ENCODE measurements around the gene HTRA1.

DNA sequence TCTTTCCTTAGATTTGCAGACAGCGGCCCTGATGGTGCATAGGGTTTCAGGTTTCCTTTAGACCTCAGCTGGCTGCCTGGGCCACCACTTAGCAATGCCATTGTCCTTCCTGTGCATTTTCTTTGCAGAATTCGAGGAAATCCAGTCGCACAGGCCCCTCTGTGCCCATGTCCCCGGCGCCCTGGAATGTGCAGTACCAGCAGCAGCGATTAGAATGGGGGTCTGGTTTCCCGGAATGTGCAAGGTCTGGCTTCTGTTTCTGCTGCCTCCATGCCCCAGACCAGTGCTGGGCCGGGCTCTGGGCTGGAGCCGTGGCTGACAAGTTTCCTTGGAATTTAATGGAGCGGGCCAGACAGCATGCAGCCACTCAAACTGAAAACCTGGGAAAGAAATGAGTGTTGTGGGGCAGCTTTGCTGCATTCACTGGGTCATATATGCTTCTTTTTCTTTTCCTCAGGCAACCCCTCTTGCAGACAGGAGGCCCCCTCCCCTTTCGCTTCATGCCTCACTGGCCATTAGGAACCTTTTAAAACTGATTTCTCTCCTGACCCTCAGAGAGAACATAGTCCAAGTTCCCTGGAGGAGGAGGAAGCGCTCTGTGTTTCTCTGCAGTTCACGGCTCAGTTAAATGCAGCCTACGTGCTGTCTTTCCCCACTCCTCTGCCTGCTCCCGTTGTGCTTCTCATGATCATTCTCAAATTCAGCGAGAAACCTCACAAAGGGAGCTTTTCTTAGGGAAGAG is 14.4 kb downstream of the HTRA1 start:
- TF ChIP-seq SUZ12 (IDR thresholded peaks at IDR 0.05; ENCODE audit: extremely low read depth, insufficient read depth, insufficient read length) (no peak), ZNF274 (IDR thresholded peaks at IDR 0.05; ENCODE audit: low read depth, low read length) (no peak)

Measured in NT2/D1 (cell line).